HS-5 (cell line): Measurements from ENCODE around the gene VEGFA.
A peak's percentile ranks its signal among the peaks of the same experiment; 100 is the strongest.

Experiments used
- DNase-seq: peaks from one replicate; pipeline ENCODE4 v3.0.0-alpha.2; 2012; ENCODE audit warnings: low read depth

VEGFA gene

GRCh38 chr6:43772681-43773049, 2.7 kb downstream of the VEGFA start:
- DNase-seq: no peak

DNA sequence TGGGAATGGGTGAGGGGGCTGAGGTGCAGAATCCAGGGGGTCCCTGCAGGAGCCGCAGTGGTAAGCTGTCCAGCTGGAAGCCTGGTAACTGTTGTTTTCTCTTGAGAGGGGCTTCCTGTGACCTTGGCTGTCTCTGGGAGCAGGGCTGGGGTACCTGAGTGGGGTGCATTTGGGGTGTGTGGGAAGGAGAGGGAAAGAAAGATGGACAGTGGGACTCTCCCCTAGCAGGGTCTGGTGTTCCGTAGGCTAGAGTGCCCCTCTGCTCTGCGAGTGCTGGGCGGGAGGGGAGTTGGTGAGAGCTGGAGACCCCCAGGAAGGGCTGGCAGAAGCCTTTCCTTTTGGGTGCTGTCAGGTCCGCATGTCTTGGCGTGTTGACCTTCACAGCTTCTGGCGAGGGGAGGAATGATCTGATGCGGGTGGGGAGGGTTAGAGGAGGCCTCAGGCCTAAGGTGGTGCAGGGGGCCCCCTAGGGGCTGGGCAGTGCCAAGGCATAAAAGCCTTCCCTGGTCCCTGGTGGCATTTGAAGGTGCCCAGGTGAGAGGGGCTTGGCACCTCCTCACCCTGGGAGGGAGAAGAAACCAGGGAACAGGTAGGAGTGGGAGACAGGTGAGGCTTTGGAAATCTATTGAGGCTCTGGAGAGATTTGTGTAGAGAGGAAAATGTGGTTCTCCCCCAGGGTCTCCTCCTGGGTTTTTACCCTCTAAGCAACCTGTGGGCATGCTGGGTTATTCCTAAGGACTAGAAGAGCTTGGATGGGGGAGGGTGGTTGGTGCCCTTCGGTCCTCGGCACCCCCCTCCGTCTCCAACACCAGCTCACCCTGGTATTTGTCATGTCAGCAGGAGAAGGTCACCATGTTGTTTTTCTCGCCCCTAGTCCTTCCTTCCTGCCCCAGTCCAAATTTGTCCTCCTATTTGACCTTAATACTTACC, 3.3 kb downstream of the VEGFA start:
- no peak for DNase-seq

- no peak for DNase-seq
Measured at GRCh38 chr6:43773980-43774775, 4.2 kb downstream of the VEGFA start.

DNA sequence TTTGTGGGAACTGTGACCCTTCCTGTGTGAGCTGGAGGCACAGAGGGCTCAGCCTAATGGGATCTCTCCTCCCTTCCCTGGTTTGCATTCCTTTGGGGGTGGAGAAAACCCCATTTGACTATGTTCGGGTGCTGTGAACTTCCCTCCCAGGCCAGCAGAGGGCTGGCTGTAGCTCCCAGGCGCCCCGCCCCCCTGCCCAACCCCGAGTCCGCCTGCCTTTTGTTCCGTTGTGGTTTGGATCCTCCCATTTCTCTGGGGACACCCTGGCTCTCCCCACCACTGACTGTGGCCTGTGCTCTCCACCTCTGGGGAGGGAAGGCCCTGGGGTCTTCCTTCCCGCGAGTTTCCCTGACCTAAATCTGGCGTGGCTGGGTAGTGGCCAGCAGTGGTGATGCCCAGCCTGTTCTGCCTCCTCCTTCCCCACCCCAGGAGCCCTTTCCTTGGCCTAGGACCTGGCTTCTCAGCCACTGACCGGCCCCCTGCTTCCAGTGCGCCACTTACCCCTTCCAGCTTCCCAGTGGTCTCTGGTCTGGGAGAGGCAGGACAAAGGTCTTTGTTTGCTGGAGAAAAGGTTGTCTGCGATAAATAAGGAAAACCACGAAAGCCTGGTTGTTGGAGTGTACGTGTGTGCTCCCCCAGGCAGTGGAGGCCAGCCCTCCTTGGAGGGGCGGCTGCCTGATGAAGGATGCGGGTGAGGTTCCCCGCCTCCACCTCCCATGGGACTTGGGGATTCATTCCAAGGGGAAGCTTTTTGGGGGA, 4.9 kb downstream of the VEGFA start:
- DNase-seq: peak; percentile 50

DNA sequence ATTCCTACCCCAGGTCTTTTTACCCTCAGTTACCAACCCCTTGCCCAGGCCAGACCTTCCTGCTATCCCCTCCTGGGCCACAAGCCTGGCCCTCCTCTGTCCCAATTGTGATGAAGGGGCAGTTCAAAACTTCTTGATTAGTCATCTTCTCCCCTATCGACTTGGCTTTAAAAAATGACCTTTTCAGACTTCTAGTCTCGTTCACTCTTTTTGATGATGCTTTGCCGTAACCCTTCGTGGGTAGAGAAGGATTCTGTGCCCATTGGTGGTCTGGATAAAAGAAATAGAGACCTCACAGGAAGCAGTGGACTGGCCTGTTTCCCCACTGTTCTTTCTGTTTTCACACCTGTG, 5.5 kb downstream of the VEGFA start:
- no peak for DNase-seq

- no peak for DNase-seq
Measured at GRCh38 chr6:43776115-43776798, 6.2 kb downstream of the VEGFA start.

- no peak for DNase-seq
Measured at GRCh38 chr6:43776799-43777776, 7.1 kb downstream of the VEGFA start.

DNA sequence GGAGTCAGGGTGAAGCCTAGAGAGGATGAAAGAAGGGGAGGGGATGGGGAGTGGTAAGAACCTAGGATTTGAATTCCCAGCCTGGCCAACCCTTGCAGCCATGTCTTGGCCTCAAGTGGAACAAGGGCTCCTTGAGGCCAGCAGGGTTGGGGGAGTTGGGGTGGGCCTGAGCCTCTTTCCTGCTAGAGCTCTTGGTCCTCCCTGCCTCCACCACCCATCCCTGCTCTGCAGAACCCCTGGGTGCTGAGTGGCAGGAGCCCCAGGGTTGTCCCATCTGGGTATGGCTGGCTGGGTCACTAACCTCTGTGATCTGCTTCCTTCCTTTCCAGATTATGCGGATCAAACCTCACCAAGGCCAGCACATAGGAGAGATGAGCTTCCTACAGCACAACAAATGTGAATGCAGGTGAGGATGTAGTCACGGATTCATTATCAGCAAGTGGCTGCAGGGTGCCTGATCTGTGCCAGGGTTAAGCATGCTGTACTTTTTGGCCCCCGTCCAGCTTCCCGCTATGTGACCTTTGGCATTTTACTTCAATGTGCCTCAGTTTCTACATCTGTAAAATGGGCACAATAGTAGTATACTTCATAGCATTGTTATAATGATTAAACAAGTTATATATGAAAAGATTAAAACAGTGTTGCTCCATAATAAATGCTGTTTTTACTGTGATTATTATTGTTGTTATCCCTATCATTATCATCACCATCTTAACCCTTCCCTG, 8.3 kb downstream of the VEGFA start:
- no peak for DNase-seq

DNA sequence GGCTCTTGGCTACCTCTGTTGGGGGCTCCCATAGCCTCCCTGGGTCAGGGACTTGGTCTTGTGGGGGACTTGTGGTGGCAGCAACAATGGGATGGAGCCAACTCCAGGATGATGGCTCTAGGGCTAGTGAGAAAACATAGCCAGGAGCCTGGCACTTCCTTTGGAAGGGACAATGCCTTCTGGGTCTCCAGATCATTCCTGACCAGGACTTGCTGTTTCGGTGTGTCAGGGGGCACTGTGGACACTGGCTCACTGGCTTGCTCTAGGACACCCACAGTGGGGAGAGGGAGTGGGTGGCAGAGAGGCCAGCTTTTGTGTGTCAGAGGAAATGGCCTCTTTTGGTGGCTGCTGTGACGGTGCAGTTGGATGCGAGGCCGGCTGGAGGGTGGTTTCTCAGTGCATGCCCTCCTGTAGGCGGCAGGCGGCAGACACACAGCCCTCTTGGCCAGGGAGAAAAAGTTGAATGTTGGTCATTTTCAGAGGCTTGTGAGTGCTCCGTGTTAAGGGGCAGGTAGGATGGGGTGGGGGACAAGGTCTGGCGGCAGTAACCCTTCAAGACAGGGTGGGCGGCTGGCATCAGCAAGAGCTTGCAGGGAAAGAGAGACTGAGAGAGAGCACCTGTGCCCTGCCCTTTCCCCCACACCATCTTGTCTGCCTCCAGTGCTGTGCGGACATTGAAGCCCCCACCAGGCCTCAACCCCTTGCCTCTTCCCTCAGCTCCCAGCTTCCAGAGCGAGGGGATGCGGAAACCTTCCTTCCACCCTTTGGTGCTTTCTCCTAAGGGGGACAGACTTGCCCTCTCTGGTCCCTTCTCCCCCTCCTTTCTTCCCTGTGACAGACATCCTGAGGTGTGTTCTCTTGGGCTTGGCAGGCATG, 9.2 kb downstream of the VEGFA start:
- no peak for DNase-seq

DNA sequence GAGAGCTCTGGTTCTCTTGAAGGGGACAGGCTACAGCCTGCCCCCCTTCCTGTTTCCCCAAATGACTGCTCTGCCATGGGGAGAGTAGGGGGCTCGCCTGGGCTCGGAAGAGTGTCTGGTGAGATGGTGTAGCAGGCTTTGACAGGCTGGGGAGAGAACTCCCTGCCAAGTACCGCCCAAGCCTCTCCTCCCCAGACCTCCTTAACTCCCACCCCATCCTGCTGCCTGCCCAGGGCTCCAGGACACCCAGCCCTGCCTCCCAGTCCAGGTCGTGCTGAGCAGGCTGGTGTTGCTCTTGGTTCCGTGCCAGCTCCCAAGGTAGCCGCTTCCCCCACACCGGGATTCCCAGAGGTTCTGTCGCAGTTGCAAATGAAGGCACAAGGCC, 9.8 kb downstream of the VEGFA start:
- DNase-seq: no peak

- no peak for DNase-seq
Measured at GRCh38 chr6:43780293-43780692, 10.3 kb downstream of the VEGFA start.

GRCh38 chr6:43780941-43781928, 11.2 kb downstream of the VEGFA start:
- no peak for DNase-seq

DNA sequence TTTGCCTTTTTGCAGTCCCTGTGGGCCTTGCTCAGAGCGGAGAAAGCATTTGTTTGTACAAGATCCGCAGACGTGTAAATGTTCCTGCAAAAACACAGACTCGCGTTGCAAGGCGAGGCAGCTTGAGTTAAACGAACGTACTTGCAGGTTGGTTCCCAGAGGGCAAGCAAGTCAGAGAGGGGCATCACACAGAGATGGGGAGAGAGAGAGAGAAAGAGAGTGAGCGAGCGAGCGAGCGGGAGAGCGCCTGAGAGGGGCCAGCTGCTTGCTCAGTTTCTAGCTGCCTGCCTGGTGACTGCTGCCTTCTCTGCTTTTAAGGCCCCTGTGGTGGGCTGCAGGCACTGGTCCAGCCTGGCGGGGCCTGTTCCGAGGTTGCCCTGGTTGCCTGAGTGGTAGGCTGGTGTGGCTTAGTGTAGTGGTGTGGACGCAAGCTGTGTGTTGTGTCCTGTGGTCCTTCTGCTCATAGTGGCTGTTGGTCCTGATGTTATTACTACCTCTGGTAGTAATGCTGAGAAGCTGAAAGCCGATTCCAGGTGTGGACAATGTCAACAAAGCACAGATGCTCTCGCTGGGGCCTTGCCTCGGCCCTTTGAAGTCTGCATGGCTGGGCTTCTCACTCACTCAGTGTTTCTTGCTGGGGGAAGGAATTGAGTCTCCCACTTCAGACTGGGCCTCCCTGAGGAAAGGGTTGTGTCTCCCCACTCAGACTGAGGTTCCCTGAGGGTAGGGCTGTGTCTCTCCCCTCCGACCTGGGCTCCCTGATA, 12.1 kb downstream of the VEGFA start:
- DNase-seq: no peak

- DNase-seq: no peak
Measured at GRCh38 chr6:43782764-43783513, 12.9 kb downstream of the VEGFA start.

DNA sequence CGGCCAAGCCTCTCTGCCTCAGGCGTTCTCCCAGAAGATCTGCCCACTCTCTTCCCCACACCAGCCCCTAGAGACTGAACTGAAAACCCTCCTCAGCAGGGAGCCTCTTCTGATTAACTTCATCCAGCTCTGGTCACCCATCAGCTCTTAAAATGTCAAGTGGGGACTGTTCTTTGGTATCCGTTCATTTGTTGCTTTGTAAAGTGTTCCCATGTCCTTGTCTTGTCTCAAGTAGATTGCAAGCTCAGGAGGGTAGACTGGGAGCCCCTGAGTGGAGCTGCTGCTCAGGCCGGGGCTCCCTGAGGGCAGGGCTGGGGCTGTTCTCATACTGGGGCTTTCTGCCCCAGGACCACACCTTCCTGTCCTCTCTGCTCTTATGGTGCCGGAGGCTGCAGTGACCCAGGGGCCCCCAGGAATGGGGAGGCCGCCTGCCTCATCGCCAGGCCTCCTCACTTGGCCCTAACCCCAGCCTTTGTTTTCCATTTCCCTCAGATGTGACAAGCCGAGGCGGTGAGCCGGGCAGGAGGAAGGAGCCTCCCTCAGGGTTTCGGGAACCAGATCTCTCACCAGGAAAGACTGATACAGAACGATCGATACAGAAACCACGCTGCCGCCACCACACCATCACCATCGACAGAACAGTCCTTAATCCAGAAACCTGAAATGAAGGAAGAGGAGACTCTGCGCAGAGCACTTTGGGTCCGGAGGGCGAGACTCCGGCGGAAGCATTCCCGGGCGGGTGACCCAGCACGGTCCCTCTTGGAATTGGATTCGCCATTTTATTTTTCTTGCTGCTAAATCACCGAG, 14.2 kb downstream of the VEGFA start:
- no peak for DNase-seq
